ENCODE measurements around the gene EXOSC7.

Gene EXOSC7

DNA sequence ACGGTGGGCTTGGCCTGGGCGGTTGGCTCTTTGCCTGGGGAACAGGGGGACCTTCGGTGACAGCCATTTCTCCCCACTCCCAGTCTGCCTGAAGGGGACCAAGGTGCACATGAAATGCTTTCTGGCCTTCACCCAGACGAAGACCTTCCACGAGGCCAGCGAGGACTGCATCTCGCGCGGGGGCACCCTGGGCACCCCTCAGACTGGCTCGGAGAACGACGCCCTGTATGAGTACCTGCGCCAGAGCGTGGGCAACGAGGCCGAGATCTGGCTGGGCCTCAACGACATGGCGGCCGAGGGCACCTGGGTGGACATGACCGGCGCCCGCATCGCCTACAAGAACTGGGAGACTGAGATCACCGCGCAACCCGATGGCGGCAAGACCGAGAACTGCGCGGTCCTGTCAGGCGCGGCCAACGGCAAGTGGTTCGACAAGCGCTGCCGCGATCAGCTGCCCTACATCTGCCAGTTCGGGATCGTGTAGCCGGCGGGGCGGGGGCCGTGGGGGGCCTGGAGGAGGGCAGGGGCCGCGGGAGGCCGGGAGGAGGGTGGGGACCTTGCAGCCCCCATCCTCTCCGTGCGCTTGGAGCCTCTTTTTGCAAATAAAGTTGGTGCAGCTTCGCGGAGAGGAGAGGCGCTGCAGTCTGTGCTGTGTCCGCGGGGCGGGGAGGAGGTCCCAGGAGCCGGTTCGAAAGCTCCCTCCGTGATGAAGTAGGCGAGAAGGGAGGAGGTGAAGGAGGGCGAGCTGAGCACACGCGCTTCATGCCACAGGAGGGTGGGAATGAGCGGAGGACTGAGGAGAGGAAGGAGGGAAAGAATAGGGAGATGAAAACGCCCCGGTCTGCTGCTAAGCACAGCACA lies 59.6 kb downstream of the EXOSC7 start:
- H3K27ac ChIP-seq: no peak overlapping the region
- DNase-seq (ENCODE audit: low spot score): no peak
- ChIA-PET CTCF (interaction anchor here (0.6 kb wide), 1 partner anchor 58 kb away, joined by 3 read pairs; no protein-coding TSS in a partner anchor), POLR2A (ENCODE audit: low non-redundant PET) (no interaction called here)
- TF ChIP-seq CTCF (conservative IDR thresholded peaks at IDR 0.05; ENCODE audit: low read depth): no peak

DNA sequence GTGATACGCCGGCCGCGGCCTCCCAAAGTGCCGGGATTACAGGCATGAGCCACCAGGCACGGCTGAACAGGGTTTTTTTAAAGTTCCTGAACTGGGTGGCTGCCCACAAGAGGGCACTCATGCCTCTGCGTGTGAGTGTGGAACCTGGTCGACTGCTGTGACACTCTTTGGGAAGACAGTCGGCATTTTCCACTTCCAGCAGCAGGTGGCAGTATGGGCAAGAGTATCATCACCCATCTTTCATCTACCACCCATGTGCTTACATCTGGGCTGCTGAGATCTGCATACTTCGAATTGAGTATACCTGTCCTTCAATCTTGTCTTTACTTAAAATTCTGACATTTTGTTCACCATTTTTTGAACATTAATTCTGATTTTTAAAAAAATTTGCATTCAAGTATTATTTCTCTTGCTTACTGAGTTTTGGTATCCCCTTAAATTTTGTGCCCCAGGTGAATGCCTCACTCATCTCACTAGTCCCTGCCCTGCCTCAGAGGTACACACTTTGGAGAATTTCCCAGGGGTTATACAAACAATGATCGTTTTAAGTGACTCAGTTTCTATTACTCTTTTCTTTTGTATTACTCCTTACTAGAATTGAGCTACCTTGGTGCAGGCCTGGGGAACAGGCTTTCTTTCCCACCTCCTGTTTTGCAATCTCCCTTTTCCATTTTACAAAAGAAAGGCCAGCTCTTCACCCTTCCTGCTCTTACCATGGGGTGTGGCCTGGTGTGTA lies 61.8 kb downstream of the EXOSC7 start:
- no peak overlapping the region for H3K27ac ChIP-seq
- POLR2A ChIA-PET (ENCODE audit: low non-redundant PET): no interaction called here
- DNase-seq (ENCODE audit: low spot score): peak; percentile 86
- CTCF ChIA-PET: interaction anchor here (0.6 to 1.2 kb wide), 5 partner anchors 24 to 358 kb away, joined by 3 to 4 read pairs (median 3); no protein-coding TSS in a partner anchor
- peak; percentile 97 for TF ChIP-seq CTCF (conservative IDR thresholded peaks at IDR 0.05; ENCODE audit: low read depth)

DNA sequence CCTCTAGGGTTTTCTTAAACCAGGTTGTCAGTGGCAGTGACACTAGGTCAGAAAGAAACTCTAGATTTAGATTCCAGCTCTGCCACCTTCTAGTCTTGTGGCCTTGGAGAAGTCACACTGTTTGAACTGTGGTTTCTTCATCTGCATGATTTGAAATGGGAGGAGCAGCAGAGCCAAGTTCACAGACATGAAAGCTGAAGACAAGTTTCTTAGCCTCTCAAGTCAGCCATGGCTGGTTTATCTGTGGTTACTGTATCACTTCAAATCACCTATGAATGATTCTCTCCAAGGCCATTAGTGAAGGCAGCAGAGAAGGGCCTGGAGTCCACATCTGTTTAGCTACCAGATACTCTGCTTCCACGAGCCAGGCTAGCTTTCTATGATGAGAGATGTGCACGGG lies 65.6 kb downstream of the EXOSC7 start:
- CTCF ChIA-PET: interaction anchor here (0.7 to 2.4 kb wide), 6 partner anchors 13 to 542 kb away, joined by 3 to 10 read pairs (median 4); no protein-coding TSS in a partner anchor
- no peak for TF ChIP-seq CTCF (conservative IDR thresholded peaks at IDR 0.05; ENCODE audit: low read depth)
- H3K27ac ChIP-seq: no peak overlapping the region
- DNase-seq (ENCODE audit: low spot score): no peak
- POLR2A ChIA-PET (ENCODE audit: low non-redundant PET): no interaction called here

GRCh38 chr3:45042162-45042561 lies 66.1 kb downstream of the EXOSC7 start:
- ChIA-PET POLR2A (ENCODE audit: low non-redundant PET) (no interaction called here), CTCF (interaction anchor here (0.6 to 0.8 kb wide), 3 partner anchors 86 to 477 kb away, joined by 3 read pairs; no protein-coding TSS in a partner anchor)
- H3K27ac ChIP-seq: no peak overlapping the region
- no peak for DNase-seq (ENCODE audit: low spot score)
- no peak for TF ChIP-seq CTCF (conservative IDR thresholded peaks at IDR 0.05; ENCODE audit: low read depth)

GRCh38 chr3:45043728-45044299 lies 67.8 kb downstream of the EXOSC7 start:
- POLR2A ChIA-PET (ENCODE audit: low non-redundant PET): no interaction called here
- no peak; the same call in 1 of the 2 replicates for TF ChIP-seq CTCF (conservative IDR thresholded peaks at IDR 0.05; ENCODE audit: low read depth)
- peak overlapping the region; percentile 29; the same call in 1 of the 2 replicates for H3K27ac ChIP-seq
- CTCF ChIA-PET: interaction anchor here (0.6 to 0.9 kb wide), 2 partner anchors 193 to 549 kb away, joined by 3 to 5 read pairs; no protein-coding TSS in a partner anchor
- DNase-seq (ENCODE audit: low spot score): peak; percentile 59

- DNase-seq (ENCODE audit: low spot score): no peak
- POLR2A ChIA-PET (ENCODE audit: low non-redundant PET): no interaction called here
- CTCF ChIA-PET: no interaction called here
- no peak overlapping the region for H3K27ac ChIP-seq
- TF ChIP-seq CTCF (conservative IDR thresholded peaks at IDR 0.05; ENCODE audit: low read depth): no peak
Measured at GRCh38 chr3:45048244-45048643, 72.2 kb downstream of the EXOSC7 start.

Data from RWPE1 (cell line).